Muscle of back (tissue), 11 donors: ENCODE results near the gene TCHP. TPM values are rescaled to one million over a fixed set of nuclear protein-coding genes. Genes with fewer than 3 reads are reported as not detected.
"Not testable (repeated sequence)": the region's sequence is repeated elsewhere in the genome, so short reads cannot be mapped to it uniquely, and the experiment has no call there.

Source experiments
- DNase-seq, 3 donors: peaks; one replicate each; pipeline versions ENCODE4 v3.0.0 to v3.0.0-alpha.2; 2013
- polyA plus RNA-seq, 10 donors: library from polyadenylated mRNA; unstranded; fragments of 120-200 nt; gene quantifications; one replicate each; pipeline ENCODE4 v1.2.1, GENCODE V29; 2013; ENCODE audit not compliant: insufficient read length in 10 of 10

Gene TCHP
- polyA plus RNA-seq, 10 donors = 13.6 to 24.7 (median 20.2) TPM

DNA sequence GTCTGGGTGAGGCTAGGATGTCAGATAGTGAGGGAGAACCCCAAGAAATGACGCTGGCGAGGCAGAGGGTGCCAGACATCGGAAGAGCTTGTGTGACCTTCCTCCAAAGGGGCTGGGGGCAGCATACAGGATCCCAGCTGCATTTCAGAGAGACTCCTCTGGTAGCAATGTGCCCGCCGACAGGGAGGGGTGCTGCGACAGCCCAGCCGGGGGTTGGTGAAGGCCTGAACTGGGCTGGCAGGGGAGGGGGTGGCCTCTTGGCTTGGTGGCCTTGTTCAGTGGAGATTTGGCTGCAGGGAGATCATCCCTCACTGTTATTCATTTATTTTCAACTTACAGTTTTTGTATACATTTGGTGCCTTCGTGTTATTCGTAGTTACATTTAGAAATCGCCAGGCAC, 5.2 kb downstream of the TCHP start:
- no peak for DNase-seq

DNA sequence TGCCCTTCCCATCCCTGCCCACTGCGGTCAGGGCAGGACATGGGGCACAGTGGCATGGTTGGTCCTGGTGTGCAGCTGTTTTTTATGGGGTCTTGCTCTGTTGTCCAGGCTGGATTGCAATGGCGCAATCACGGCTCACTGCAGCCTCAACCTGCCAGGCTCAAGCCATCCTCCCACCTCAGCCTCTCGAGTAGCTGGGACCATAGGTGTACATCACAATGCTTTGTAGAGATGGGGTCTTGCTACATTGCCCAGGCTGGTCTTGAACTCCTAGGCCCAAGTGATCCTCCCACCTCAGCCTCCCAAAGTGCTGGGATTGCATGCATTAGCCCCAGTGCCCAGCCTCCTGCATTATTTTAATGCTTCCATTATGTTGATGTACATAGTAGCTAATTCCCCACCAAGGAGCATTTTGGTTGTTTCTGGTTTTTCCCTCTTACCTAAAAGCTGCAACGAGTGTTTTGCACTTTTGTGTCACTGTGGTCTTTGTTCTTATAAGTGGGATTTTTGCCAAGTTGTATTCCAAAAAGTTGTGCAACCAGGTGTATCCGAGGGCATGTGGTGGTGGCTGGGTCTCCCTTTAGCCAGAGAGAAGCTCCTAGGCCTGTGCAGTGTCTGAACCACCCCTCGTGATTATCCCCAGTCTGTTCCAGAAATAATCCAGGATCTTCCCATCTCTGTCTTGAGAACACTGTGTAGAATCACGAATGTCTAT, 10.3 kb downstream of the TCHP start:
- no peak for DNase-seq

DNA sequence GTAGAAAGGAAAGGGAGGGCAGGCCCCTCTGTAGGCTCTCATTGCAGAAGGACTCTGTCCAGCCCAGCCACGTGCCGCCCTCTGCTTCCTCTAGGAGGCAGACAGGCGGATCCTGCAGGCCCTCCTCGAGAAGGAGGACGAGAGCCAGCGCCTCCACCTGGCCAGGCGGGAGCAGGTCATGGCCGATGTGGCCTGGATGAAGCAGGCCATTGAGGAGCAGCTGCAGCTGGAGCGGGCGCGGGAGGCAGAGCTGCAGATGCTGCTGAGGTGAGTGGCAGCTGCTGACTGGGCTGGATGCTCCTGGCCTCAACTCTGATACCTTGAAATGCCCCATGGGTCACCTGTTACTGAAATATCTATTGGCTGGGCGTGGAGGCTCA, 10.9 kb downstream of the TCHP start:
- no peak for DNase-seq

DNA sequence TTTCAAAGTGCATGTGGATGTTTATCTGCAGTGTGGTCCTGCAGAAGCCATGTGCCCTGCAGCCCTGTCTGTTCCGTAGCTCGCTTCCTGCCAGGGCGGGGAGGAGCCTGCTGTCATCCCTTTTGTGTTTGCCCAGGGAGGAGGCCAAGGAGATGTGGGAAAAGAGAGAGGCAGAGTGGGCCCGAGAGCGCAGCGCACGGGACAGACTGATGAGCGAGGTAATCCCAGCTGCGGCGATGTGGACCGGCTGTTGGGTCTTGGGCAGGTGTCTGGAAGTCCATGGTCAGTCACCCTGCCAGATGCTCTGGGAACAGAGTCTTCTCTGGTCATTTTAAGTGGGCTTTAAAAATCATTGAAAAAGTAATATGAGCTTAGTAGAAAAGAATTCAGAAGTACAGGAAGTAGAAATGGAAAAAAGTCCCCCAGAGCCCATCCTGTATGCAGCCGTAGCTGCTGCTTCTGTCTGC, 12.8 kb downstream of the TCHP start:
- DNase-seq = peak in 2 of 3 donors; percentile 74 to 83

DNA sequence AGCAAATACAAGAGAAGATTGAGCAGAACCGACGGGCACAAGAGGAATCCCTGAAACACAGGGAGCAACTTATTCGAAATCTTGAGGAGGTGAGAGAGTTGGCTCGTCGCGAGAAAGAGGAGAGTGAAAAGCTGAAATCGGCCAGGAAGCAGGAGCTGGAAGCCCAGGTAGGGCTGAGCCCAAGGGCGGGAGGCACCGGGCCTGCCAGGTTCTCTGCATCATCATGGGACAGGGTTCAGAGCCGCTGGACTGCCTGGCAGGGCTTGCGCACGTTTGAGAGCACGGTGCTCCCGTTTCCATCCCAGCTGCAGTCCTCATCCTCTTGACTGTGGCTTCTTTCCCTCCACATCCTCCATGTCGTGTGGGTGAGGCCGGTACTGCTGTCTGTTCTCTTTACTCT, 14.4 kb downstream of the TCHP start:
- no peak for DNase-seq

DNA sequence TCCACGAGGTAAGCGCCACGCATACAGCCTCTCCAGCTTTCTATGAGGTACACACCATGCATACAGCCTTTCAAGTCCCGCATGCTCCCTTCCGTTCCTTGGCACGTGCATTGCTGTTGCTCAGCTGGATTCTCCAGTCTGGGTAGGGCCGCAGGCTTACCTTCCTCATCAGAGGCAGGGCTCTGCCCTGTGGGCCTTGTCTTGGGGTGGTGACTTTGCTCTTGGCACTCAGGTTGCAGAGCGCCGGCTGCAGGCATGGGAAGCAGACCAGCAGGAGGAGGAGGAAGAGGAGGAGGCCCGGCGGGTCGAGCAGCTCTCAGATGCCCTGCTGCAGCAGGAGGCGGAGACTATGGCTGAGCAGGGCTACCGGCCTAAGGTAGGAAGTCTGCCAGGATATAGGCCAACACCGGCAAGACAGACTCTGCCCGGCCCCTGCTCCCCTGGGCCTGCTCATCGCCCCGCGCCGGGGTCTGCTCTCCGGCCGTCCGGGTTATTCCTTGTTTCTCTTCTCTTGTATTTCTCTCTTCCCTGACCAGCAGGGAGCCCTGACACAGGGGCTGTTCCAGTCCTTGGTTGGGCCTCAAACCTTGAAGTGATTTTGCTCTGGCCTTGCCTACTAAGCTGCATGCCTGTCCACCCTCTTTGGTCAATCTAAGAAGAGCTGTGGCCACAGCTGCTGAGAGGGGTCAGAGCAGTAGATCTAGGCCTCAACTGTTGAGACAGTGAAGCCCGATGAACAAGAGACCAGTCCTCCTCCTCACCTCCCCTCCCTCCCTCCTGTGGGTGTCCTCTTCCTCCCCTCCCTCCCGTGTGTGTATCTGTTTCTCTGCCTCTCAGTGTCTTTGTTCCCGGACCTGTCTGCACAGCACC, 15.3 kb downstream of the TCHP start:
- DNase-seq = no peak

DNA sequence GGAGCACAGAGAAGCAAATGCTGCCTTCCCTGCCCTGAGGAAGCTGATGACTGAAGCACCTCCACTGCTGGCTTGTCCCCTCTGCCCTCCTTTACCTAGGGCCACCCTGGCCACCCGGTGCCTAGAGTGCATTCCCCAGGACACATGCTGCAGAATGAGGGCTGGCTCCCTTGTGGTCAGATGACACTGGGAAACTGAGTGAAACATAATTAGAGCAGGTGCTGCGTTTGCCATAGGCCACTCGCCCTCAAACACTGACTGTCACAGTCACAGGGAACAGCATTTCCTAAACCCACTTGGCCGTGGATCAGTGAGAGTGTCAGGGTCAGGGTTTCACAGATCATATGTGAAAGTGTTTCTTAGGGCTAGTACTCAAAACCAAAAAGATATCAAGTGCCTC, 16.0 kb downstream of the TCHP start:
- DNase-seq = no peak

DNA sequence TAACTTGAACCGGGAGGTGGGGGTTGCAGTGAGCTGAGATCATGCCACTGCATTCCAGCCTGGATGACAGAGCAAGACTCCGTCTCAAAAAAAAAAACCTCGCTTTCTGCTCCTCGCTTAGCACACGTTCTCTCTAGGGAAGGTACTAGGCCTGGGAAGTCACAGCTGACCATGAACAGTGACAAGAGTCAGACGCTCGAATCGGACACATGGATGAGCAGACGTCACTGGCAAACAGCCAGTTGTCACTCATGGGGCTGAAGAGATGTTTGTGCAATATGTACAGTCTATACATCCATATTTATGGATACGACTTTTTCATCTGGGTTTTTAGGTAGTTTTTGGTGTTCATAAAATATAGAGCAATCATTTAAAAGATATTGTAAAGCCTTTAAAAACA, 19.4 kb downstream of the TCHP start:
- DNase-seq = peak in 2 of 3 donors; percentile 22 to 48

DNA sequence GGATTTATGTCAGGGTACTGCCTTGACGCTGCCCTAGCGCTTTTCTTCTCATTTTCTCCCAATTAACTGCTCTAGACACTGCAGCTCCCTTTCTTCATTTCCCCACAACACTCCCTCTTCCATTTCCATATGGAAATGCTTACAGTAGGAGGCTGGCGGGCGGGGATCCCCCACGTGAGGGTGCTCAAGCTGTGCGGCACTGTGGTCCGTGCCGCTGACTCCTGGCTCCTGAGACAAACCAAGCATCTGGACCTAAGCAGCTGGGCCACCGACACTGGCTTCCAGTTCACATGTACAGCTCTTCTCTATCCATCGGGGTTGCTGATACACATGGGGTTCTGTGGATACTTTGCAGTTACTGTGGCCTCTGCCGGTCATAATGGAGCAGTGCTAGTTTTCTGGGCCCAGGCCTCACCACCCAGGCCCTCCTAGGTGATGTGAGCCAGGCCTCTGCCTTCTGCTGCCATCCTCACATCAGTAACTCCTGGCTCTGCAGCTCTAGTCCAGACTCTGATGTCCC, 20.2 kb downstream of the TCHP start:
- DNase-seq = peak in 1 of 3 donors; percentile 27

DNA sequence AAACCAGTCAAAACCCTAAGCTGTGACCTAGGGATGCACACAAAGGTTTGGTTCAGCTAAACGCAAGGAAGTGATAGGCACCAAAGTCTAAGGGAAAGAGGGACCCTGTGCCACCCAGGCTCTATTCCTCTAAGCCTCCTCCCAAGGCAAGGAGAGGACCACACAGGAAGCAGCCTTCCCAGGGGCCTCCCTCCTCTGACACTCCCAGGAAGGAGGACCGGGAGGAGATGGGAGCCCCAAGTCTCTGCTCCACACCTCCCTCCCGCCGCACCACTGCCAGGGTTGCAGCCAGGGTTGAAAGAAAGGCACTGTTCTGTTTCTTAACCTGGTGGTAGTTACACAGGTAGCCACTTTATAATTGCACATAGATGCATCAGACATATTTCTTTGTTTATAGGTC, 21.9 kb downstream of the TCHP start:
- no peak for DNase-seq

DNA sequence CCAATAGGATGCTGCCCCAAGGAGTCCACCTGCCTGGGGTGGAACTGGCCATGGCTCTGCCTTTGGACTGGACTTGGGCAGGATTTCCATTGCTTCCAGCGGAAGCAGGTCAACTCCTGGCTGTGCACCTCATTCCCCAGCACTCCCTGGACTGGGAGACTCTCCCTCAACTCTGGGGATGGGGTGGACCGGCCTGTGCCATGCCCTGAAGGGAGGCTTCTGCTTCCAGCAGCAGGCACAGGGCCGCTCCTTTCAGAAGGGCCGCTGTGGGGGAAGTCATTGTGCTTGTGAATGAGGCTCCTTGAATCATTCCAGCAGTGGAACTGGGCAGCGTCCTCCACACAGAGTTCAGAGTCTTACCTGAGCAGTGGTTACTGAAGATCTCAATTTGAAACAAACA, 23.0 kb downstream of the TCHP start:
- no peak for DNase-seq

DNA sequence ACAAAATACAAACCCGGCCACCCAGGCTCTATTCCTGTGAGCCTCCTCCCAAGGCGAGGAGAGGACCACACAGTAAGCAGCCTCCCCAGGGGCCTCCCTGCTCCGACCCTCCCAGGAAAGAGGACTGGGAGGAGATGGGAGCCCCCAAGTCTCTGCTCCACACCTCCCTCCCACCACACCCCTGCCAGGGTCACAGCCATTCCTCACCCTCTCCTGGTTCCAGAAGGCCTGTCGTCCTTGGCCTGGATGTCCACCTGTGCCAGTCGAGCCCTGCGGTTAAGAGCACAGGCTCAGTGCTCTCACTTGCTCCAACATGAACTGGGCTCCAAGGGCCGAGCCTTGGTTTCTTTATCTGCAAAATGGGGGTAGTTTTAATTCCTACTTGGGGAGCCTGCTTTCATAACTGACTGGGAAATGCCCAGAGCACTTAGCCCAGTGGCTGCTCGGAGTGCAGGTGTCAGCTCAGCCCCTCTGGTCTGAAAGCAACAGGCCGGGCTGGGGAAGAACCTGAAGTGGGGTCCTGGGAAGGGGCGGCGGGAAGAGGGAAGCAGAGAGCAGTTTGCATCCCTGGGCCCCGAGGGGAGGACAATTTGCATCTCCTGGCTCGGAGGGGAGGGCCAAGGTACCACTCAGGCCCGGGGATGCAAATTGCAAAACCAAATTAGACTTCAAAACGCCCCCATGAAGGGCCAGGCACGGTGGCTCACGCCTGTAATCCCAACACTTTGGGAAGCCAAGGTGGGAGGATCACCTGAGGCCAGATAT, 23.6 kb downstream of the TCHP start:
- DNase-seq = no peak

DNA sequence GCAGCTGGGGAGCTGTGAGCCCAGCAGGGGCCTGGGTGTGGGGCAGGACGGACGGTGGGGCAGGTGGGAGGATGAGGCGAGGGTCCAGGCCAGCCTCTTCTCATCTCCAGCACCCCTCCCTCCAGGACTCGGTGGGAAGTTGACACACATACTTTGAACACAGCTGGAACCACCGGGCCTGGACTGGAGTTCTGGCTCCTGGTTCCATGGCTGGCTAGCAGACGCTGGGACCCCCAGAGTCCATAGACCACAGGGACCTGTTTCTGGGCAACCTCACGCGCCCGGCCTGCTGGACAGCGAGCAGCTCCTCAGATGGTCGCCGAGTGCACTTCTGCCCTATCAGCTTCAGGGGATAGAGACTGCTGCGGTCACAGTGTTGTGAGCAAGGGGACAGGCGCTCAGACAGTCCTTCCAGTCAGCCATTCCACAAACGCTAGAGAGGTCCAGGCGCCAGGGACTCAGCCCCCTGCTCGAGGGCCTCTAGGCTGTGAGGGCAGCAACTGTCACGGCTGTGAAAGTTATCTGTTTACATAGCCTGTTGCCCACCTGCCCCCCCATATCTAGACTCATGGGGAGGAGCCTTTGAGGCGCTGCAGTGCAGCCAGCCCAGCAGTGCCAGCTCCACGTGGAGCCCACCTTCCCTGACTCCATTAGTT, 25.2 kb downstream of the TCHP start:
- no peak for DNase-seq

DNA sequence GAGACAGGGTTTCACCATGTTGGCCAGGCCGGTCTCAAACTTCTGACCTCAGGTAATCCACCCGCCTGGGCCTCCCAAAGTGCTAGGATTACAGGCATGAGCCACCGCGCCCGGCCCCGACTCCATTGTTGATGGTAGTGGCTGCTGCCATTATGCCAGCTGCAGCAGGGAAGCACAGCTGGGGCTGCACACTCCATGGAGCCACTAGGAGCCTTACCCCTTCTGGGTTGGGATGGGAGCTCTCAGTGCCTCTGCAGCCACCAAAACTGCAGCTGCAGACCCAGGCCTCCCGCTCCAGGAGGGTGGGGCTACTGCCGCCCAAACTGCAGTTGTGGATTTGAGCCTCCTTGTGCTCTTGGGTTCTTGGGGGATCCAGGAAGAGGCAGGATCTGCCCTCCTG, 25.9 kb downstream of the TCHP start:
- no peak for DNase-seq

DNA sequence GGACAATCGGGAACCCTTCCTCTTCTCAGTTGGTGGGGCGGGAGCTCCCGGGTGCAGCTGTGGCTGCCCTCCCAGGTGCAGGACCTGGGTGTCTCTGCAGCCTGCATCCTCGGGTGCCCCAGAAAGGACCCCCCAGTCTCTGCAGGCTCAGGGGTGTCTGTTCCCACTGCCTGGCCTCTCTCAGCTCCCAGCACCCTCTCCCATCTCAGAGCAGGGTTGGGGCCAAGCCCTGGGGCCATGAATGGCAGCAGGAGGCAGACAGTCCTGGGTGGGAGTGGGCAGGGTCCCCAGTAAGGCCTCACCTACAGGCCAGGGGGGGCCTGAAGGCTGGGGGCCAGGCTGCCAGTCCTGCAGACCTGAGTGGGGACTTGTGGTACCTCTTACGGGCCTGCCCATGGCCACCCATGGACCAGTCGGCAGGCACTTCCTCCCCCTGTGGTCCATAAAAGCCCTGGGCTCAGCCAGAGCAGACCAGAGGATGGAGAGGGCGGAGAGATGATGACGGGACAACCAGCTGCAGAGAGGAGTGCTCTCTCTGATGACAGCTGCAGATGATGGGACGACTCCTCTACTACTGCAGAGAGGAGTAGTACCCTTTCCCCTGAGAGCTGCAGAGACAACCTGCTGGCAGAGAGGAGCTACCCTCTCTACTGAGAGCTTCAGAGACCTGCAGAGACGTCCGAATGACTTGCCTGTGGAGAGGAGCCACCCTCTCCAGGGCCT, 26.6 kb downstream of the TCHP start:
- DNase-seq = no peak

DNA sequence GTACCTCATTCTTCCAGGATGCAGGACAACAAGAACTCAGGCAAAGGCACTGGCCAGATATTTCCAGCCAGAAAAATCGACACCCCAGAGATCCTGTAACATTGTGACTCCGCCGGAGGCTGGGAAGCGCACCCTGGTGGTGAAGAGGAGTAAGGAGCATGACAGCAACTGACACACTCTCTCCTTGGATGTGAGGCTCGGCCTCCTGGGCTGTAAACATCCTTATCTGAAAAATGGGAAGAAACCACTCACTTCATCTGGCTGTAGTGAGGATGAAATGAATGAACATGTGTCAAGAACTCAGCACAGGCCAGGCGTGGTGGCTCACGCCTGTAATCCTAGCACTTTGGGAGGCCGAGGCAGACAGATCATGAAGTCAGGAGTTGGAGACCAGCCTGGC, 27.5 kb downstream of the TCHP start:
- DNase-seq = peak in 2 of 3 donors; percentile 55 to 56

DNA sequence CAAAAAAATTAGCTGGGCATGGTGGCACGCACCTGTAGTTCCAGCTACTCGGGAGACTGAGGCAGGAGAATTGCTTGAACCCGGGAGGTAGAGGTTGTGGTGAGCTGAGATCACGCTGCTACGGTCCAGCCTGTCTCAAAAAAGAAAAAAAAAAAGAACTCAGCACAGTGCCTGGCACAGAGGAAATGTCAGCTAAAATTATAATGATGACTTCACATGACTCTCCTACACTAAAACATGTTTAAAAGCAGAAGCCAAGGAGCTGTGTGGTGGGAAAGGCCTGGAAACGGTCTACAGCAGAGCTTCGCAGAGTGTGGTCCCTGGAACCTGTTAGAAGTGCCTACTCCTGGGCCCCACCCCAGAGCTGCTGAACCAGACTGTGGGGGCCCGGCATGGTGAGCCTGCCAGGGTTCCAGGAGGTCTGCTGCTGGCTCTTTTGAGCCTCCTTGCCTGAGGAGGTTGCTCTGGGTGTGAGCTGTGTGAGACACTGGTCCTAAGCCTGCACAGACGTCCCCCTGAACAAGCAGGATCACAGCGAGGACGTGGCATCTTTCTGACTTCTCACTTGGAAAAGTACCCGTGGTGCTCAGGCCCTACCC, 28.1 kb downstream of the TCHP start:
- no peak for DNase-seq

DNA sequence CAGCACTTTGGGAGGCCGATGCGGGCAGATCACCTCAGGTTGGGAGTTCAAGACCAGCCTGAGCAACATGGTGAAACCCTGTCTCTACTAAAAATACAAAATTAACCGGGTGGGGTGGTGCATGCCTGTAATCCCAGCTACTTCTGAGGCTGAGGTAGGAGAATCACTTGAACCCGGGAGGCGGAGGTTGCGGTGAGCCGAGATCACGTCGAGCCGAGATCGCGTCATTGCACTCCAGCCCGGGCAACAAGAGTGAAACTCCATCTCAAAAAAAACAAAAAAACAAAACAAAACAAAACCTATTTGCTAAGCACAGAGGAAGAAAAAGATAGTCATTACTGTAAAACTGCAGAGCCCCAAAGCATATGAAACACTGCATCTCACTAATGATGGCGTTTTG, 29.3 kb downstream of the TCHP start:
- DNase-seq = not testable (repeated sequence)

DNA sequence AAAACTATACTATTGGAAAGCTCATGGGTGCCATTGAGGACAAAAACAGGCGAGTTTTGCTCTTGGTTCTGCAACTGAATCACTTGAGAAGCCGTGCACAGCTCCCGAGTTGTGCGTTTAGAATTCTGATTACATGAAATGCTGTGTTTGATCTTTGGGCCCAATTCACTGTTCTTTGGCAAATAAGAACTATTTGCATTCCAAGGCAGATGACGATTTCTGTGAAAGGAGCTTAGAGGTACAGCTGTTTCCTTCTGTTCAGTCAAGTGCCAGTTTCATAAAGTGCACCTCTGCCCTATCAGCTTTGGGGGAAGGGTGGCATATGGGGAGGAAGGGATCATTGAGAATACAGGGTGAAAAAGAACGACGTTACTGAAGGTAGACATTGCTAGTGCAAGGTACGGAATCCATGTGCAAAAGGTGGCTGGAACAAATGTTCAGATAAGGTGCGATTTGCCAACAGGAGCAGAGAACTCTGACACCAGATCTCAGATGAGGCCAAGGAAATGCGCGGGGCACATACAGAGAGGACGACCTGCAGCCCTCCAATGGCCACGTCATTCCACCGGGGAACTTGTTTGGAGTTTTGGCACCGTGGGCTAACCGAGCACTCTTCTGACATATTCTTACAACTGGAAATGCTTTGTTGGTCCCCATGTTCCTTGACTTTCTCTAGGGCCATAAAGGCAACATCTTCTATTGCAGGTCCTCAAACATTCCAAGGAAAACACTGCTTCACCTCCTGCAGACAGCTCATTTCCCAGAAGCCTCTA, 30.1 kb downstream of the TCHP start:
- no peak for DNase-seq

DNA sequence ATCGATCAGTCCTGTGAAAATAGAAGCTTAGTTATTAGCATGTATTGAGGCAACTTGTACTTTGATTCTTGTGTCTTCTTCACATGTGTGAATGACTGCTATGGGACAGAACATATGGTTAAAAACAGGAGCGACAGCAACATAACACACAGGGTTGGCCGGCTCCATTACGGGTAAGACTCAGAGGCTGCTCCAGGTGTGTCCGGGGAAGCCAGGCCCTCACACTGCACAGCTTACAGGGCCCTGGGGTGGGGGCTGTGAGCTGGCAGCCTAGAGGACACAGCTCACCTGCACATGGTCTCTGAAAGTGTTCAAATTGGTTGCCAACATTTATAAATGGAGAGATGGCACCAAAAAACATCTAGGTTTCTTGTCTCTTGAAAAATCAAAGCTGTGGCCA, 31.1 kb downstream of the TCHP start:
- no peak for DNase-seq
